Germinal center (tissue), 1 donor: ENCODE data around the gene ZSCAN23.
"Not testable (repeated sequence)": the region's sequence is repeated elsewhere in the genome, so short reads cannot be mapped to it uniquely, and the experiment has no call there.

Experiments used
- DNase-seq: peaks from one replicate; pipeline ENCODE4 v3.0.0; 2012; ENCODE audit warnings: mixed read lengths, low spot score

ZSCAN23 gene

DNA sequence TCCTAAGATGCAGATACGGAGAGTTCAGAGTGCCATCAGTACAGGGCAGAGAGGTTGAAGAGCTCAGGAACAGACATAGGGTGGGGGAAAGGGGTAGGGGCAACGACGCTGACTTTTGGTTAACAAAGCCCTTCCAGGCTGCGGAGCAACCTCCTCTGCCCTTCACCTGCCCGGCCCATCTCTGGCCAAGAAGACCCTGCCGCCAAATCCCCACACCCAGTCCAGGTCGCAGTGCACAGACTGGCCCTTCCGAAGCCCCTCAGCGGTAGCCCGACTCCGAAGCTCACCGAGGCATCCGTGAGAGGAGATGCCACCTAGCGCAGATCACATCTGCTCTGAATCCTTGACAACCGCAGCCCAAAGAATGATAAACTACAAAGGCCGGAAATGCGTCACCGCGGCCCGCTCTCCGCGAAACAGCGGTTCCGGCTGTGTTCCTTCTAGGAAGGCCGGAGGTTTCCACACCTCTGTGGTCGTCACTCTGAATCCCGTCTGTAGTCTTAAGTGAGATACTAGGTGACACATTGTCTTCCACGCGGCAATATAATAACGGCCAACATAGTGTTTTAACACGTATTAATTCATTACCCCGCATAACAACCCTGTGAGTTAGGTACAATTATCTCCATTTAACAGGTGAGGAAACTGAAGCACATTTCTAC is at the start of gene ZSCAN23:
TSS of gene ZSCAN23 (minus strand) at position 380 of the 662 bp plus-strand sequence. CDS start 7,225 bp downstream, outside the sequence.
- peak; percentile 39 for DNase-seq

- DNase-seq: no peak
Measured at GRCh38 chr6:28491984-28492317, 48.7 kb upstream of the ZSCAN23 start.

- DNase-seq: no peak
Measured at GRCh38 chr6:28490205-28490890, 47.1 kb upstream of the ZSCAN23 start.

DNA sequence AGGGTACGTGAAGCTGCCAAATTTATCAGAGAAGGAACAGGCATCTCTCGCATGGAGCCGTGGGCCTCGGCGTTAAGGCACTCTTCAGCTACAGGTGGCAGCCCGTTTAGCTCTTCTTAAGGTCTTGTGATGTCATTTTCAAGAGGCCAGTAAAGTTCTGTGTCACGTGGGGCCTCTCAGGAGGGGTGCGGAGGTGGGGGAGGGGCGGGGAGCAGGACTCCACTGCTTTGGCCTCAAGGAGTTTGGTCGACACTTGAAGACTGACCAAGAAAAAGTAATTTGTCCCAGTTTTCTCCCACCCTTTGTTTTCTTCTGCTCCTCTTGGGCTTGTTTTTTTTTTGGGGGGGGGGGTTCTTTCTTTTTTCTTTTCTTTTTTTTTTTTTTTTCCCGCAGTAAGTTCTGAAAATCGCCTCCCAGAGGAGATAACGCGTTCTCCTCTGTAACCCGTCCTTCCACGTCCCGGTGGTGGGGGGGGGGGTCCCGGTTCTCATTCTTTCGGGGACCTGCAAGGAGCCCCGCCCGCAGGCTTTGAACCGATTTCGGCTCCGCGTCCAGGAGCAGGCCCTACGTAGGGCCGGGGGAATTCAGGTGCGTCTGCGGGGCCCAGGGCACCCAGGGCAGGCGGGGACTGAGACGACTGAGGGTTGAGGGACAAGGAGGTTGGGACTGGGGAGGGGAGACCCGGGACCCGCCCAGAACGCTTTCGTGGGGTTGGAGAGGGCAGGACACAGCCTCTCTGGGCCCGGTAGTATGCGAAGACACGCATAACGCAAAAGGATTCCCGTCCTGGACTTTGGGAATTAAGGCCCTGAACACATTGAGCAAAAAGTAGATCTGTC is 46.3 kb upstream of the ZSCAN23 start:
- DNase-seq: peak; percentile 49

- no peak for DNase-seq
Measured at GRCh38 chr6:28488916-28489365, 45.6 kb upstream of the ZSCAN23 start.

DNA sequence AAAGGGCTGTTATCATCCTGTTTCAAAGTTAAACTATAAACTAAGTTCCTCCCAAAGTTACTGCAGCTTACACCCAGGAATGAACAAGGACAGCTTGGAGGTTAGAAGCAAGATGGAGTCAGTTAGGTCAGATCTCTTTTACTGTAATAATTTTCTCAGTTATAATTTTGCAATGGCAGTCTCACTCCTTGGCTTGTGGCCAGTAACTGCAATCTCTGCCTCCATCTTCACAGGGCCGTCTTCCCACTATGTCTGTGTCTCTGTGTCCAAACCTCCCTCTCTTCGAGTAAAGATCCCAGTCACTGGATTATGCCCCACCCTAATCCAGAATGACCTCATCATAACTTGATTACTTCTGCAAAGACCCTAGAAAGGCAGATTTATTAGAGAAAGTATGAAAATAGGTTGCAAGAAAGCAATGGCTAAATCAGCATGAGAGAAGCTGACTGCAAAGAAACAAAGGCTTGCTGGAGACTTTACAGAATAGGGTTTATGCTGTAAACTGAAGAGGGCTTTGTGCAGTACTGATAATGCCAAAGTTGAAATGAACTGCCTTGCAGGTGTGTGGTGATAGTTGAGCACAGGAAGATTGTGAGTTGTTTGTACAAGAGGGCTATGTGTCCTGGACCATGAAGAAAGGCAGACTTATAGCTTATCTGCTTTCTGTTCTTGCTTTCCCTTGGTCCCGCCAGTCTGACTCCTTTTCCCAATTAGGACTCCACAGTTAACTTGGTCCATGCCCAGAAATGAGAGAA is 43.9 kb upstream of the ZSCAN23 start:
- DNase-seq: no peak

- DNase-seq: no peak
Measured at GRCh38 chr6:28486533-28486932, 43.2 kb upstream of the ZSCAN23 start.

- no peak for DNase-seq
Measured at GRCh38 chr6:28485482-28485881, 42.2 kb upstream of the ZSCAN23 start.

GRCh38 chr6:28480253-28480932 is 37.1 kb upstream of the ZSCAN23 start:
- DNase-seq: no peak

DNA sequence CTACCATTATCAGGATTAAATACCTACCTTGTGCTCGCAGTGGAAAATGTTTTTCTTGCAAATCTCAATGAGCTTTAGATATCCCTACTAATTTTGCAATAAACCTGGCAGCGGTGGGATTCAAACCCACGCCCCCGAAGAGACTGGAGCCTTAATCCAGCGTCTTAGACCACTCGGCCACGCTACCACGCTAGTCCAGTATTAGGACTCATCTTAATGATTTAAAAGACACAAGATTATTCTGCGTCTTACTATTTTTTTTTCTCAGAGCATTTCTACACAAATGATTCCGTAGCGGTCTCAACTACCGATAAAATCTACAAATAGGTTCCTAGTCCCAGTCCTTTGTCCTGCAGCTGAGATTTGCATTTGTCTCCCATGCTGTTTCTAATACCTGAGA is 35.2 kb upstream of the ZSCAN23 start:
- no peak for DNase-seq

- DNase-seq: no peak
Measured at GRCh38 chr6:28474441-28475219, 31.3 kb upstream of the ZSCAN23 start.

DNA sequence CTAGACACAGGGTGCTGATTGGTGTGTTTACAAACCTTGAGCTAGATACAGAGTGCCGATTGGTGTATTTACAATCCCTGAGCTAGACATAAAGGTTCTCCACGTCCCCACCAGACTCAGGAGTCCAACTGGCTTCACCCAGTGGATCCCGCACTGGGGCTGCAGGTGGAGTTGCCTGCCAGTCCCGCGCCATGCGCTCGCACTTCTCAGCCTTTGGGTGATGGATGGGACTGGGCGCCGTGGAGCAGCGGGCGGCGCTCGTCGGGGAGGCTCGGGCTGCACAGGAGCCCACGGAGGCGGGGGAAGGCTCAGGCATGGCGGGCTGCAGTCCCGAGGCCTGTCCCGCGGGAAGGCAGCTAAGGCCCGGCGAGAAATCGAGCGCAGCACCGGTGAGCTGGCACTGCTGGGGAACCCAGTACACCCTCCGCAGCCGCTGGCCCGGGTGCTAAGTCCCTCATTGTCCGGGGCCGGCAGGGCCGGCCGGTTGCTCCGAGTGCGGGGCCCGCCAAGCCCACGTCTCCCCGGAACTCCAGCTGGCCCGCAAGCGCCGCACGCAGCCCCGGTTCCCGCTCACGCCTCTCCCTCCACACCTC is 26.0 kb upstream of the ZSCAN23 start:
- not testable (repeated sequence) for DNase-seq

GRCh38 chr6:28468056-28468455 is 24.8 kb upstream of the ZSCAN23 start:
- DNase-seq: no peak

DNA sequence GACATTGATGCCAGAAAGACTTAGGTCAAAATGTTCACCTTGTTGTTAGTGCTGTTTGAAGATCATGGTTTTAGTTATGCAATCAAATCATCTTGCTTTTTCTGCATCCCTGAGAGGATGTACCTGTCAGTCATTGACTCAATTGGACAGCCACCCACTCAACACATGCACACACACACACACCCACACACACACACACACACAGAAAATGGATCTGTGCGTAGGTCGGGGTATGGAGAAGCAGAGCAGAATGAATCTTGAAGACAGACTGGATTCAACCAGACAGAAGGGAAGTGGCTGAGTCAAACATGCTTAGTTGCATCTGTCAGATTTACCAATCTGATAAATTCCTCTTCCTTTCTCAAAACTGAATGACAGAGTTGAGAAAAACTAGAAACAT is 19.1 kb upstream of the ZSCAN23 start:
- DNase-seq: no peak

- DNase-seq: no peak
Measured at GRCh38 chr6:28458568-28458967, 15.3 kb upstream of the ZSCAN23 start.

- no peak for DNase-seq
Measured at GRCh38 chr6:28449056-28449455, 5.8 kb upstream of the ZSCAN23 start.

DNA sequence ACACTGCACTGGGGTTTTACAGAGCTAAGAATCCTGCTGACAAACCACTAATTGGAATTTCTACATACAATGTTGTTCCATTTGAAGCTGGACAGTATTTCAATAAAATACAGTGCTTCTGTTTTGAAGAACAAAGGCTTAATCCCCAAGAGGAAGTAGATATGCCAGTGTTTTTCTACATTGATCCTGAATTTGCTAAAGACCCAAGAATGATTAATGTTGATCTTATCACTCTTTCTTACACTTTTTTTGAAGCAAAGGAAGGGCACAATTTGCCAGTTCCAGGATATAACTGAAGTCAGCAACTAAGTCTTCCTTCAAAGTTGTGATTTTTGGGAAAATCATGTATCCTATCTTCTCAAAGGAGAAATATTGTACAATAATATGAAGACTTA is 4.2 kb upstream of the ZSCAN23 start:
- DNase-seq: not testable (repeated sequence)

DNA sequence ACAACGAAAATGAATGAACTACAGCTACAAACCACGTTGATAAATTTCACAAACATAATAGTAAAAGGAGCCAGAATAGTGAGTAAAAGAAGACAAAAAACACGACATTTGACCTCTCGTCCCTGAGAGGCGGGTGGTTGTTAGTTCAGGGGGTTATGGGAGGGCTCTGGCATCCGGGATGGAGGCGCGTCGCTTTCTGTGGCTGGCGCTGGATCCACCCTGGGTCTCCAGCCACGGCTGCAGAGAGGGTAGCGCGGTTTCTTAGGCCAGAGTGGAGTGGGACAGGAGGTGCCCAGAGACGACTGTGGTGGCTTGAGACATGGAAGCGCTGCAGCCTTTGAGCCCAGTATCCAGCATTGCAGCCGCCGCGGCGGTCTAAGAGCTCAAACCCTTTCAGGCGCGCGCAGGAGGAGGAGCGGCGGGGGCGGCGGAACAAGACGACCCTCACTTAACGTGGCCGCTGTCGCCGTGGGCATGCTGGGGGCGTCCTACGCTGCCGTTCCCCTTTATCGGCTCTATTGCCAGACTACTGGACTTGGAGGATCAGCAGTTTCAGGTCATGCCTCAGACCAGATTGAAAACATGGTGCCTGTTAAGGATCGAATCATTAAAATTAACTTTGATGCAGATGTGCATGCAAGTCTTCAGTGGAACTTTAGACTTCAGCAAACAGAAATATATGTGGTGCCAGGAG is 3.7 kb upstream of the ZSCAN23 start:
- no peak for DNase-seq

- not testable (repeated sequence) for DNase-seq
Measured at GRCh38 chr6:28444759-28445158, 1.5 kb upstream of the ZSCAN23 start.

GRCh38 chr6:28442586-28442985 is 705 bp downstream of the ZSCAN23 start:
- DNase-seq: no peak
